IPS-18c (cell line): ENCODE data around the gene INSR.

Source experiments
- H3K4me3 ChIP-seq: 2 replicates; pipeline ENCODE4 v1.7.0; 2013; ENCODE audit warnings: low read depth, mild to moderate bottlenecking, low read length, moderate library complexity; ENCODE audit not compliant: insufficient read depth
- H3K9me3 ChIP-seq: one replicate; pipeline ENCODE4 v1.6.1; 2013; ENCODE audit warnings: mild to moderate bottlenecking, low read length, moderate library complexity; ENCODE audit not compliant: control insufficient read depth, insufficient read depth

Gene INSR

DNA sequence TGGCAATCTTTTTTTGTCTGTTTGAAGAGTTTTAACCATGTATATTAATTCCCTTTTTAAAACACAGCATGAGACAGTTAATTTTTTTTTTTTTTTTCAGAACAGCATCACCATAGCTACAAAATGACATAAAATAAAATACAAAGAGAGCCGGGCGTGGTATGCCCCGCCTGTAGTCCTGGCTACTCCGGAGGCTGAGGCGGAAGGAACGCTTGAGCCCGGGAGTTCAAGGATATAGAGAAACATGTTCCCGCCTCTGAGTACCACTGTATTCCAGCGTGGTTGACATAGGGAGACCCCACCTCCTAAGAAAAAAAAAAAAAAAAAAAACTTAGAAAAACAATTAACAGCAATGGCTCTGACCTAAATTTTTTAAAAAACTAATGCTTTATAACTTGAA lies 10.0 kb upstream of the INSR start:
- Histone ChIP-seq H3K9me3 (no peaks in the 10 kb centered on the region), H3K4me3 (no peak overlapping the region)

- no peak overlapping the region for H3K4me3 ChIP-seq
- H3K9me3 ChIP-seq, result no peaks in the 10 kb centered on the region
These were observed 9.3 kb upstream of the INSR start for GRCh38 chr19:7303470-7303869.

DNA sequence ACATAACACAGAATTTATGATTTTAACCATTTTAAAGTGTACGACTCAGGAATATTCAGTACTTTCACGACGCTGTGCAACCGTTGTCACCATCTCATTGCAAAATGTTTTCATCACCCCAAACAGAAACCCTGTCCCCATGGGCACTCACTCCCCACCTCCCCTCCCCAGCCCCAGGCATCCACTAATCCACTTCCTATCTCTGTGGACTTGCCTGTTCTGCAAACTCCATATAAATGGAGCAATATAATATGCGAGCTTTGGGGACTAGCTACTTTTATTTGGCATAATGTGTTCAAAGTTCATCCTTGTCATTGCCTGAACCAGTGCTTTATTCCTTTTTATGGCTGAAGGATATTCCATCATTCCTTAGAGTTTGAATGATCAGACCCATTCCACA lies 7.3 kb upstream of the INSR start:
- H3K4me3 ChIP-seq, result no peak overlapping the region
- no peaks in the 10 kb centered on the region for H3K9me3 ChIP-seq

- Histone ChIP-seq H3K4me3 (no peak overlapping the region), H3K9me3 (no peaks in the 10 kb centered on the region)
These were observed 3.5 kb upstream of the INSR start for GRCh38 chr19:7297742-7298141.

GRCh38 chr19:7295912-7296536 lies 1.8 kb upstream of the INSR start:
- no peak overlapping the region for H3K4me3 ChIP-seq
- no peaks in the 10 kb centered on the region for H3K9me3 ChIP-seq

GRCh38 chr19:7294558-7295212 lies 471 bp upstream of the INSR start:
- no peaks in the 10 kb centered on the region for H3K9me3 ChIP-seq
- peak overlapping the region; percentile 43; the same call in 1 of the 2 replicates for H3K4me3 ChIP-seq

GRCh38 chr19:7292950-7293761 lies 1.1 kb downstream of the INSR start:
- H3K4me3 ChIP-seq, result peak overlapping the region; percentile 71
- no peaks in the 10 kb centered on the region for H3K9me3 ChIP-seq

- Histone ChIP-seq H3K9me3 (no peaks in the 10 kb centered on the region), H3K4me3 (peak overlapping the region; percentile 71; the same call in 1 of the 2 replicates)
These were observed 1.8 kb downstream of the INSR start for GRCh38 chr19:7292352-7292949.

DNA sequence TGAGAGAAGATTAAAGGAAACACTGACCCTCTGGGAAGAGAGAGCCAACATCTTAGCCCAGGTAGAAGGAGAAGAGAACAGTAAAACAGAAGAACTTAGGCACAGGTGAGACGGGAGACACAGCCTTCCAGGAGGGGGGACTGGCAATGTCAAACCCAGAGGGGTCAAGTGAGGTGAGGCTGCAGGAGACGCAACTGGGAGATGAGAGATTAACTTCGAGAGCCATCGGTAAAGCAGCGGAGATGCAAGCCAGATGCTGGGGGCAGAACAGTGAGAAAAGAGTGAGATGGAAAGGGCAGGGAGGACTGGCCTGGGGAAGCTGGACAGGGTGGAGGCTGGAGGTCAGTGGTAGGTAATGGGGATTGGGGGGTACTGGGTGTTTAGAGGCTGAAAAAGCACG lies 5.2 kb downstream of the INSR start:
- Histone ChIP-seq H3K4me3 (no peak overlapping the region), H3K9me3 (no peaks in the 10 kb centered on the region)

GRCh38 chr19:7288131-7288530 lies 6.1 kb downstream of the INSR start:
- Histone ChIP-seq H3K9me3 (no peaks in the 10 kb centered on the region), H3K4me3 (no peak overlapping the region)

DNA sequence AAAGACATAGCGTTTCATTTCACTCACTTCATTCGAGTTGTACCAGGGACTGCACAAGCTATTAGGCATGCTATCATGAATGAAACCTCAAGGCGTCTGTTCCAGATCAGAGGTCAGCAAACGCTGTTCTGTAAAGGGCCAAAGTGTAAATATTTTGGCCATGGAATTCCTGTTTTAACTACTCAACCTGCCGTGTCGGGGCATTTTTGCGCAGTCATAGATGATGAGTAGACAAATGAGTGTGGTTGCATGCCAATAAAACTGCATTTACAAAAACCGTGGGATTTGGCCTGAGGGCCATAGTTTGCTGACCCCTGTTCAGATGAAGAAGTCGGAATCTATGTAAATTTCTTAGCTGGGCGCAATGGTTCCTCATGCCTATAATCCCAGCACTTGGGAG lies 6.5 kb downstream of the INSR start:
- Histone ChIP-seq H3K4me3 (no peak overlapping the region), H3K9me3 (no peaks in the 10 kb centered on the region)

GRCh38 chr19:7280940-7281666 lies 13.1 kb downstream of the INSR start:
- Histone ChIP-seq H3K9me3 (no peaks in the 10 kb centered on the region), H3K4me3 (no peak overlapping the region)

GRCh38 chr19:7272856-7273578 lies 21.2 kb downstream of the INSR start:
- H3K4me3 ChIP-seq, result no peak overlapping the region
- H3K9me3 ChIP-seq, result no peaks in the 10 kb centered on the region

DNA sequence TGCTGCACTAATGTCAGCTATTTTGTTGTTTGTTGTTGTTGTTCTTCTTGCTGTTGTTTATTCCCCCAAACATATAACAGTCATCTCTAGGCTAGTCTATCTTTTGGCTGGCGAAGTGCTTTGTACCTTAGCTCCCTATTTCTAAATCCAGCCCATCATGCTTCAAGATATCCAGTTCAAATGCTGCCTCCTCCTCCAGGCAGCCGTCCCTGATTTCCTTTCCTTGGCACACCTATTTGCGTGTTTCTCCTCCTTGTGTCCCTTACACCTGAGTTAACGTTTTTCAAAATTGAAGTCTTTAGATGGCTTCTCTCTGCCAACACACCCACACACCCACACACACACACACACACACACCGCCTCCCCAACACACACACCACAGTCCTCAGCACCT lies 25.5 kb downstream of the INSR start:
- H3K4me3 ChIP-seq, result no peak overlapping the region
- no peaks in the 10 kb centered on the region for H3K9me3 ChIP-seq

- Histone ChIP-seq H3K9me3 (no peaks in the 10 kb centered on the region), H3K4me3 (no peak overlapping the region)
These were observed 26.2 kb downstream of the INSR start for GRCh38 chr19:7267792-7268704.

- Histone ChIP-seq H3K9me3 (no peaks in the 10 kb centered on the region), H3K4me3 (no peak overlapping the region)
These were observed 27.4 kb downstream of the INSR start for GRCh38 chr19:7266832-7267231.
